ENCODE data around the gene TFF2.

The TFF2 gene

DNA sequence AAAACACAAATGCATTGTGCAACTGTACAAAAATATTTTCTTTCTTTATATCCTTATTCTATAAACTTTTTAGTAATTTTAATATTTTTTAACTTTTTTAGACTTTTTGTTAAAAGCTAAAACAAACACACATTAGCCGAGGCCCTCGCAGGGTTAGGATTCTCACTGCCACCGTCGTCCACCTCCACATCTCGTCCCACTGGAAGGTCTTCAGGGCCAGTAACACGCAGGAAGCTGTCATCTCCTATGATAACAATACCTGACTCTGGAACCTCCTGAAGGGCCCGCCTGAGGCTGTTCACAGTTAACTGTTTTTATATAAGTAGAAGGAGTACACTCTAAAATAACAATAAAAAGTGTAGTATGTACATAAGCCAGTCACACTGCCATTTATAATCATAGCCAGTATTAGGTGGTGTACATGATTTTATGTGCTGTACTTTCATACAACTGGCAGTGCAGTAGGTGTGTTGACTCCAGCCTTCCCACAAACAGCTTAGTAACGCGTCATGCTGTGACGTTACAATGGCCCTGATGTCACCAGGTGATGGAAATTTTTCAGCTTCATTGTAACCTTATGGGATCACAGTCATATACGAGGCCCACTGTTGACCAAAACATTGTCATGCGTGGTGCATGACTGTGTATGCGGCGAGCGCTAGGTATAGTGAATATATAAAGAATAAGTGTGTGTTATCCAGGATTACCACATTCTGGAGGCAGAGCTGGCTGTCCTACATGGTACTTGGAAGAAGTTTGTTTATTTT, 8.8 kb downstream of the TFF2 start:
- no peak for DNase-seq (ENCODE audit: low read depth)
- H3K4me3 ChIP-seq (ENCODE audit: low read depth, low read length) = no peak overlapping the region
- TF ChIP-seq, protein P1, sequence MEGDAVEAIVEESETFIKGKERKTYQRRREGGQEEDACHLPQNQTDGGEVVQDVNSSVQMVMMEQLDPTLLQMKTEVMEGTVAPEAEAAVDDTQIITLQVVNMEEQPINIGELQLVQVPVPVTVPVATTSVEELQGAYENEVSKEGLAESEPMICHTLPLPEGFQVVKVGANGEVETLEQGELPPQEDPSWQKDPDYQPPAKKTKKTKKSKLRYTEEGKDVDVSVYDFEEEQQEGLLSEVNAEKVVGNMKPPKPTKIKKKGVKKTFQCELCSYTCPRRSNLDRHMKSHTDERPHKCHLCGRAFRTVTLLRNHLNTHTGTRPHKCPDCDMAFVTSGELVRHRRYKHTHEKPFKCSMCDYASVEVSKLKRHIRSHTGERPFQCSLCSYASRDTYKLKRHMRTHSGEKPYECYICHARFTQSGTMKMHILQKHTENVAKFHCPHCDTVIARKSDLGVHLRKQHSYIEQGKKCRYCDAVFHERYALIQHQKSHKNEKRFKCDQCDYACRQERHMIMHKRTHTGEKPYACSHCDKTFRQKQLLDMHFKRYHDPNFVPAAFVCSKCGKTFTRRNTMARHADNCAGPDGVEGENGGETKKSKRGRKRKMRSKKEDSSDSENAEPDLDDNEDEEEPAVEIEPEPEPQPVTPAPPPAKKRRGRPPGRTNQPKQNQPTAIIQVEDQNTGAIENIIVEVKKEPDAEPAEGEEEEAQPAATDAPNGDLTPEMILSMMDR (IDR thresholded peaks at IDR 0.05; ENCODE audit: insufficient read depth, low read depth, low read length, missing control alignments) = no peak

- no peak for DNase-seq (ENCODE audit: low read depth)
- no peak overlapping the region for H3K4me3 ChIP-seq (ENCODE audit: low read depth, low read length)
- TF ChIP-seq, protein P1 (IDR thresholded peaks at IDR 0.05; ENCODE audit: insufficient read depth, low read depth, low read length, missing control alignments) = no peak
Observed at GRCh38 chr21:42340187-42341050, 10.4 kb downstream of the TFF2 start.

DNA sequence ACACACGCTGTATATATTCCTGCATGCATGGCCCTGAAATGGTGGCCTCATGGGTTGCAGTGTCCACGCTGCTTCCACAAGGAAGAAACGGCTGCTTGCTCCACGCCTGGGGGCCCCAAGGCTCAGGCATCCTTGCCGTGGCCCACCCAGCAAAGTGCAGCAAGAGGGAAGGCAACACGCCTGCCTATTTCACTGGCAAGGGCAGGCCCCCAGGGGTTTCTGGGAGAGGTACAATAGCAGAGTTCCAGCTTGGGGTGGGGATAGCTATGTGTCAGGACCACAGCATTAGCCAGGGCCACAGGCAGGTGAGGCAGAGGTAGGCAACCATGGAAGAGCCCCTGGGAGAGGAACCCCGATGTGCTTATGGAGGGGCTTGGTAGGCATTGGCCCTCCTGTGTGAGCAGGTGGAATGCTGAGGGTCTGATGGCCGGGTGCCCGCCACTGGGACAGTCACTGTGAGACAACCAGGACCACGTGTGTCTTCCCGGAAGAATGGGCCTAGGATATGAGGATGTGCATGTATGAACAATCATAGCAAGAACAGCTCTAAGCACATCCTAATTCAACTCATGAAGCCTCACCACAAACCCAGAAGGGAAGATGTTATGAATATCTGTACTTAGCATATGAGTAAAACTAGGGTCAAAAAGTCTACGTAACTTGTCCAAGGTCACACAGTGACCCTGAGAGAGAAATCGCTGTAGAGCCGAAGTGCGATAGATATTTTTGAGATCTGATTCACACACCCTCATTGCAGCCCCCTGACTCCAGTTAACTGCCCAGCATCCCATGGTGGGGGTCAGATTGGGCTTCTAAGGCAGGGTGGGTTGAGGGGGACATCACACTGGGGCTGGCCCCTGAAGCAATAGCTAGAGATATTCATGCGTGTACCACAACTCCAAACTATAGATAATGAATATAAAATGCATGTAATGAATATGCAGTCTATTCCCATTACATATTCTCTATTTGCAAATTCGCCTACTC, 11.8 kb downstream of the TFF2 start:
- TF ChIP-seq, protein P1 (IDR thresholded peaks at IDR 0.05; ENCODE audit: insufficient read depth, low read depth, low read length, missing control alignments) = no peak
- no peak overlapping the region for H3K4me3 ChIP-seq (ENCODE audit: low read depth, low read length)
- DNase-seq (ENCODE audit: low read depth) = peak; percentile 68

GRCh38 chr21:42337830-42338728, 12.7 kb downstream of the TFF2 start:
- H3K4me3 ChIP-seq (ENCODE audit: low read depth, low read length) = no peak overlapping the region
- DNase-seq (ENCODE audit: low read depth) = peak; percentile 78
- TF ChIP-seq, protein P1 (IDR thresholded peaks at IDR 0.05; ENCODE audit: insufficient read depth, low read depth, low read length, missing control alignments) = peak; percentile 67

GRCh38 chr21:42337276-42337675, 13.5 kb downstream of the TFF2 start:
- TF ChIP-seq, protein P1 (IDR thresholded peaks at IDR 0.05; ENCODE audit: insufficient read depth, low read depth, low read length, missing control alignments) = no peak
- DNase-seq (ENCODE audit: low read depth) = no peak
- no peak overlapping the region for H3K4me3 ChIP-seq (ENCODE audit: low read depth, low read length)

All from GM12865 (cell line).